Adipocyte (in vitro differentiated cells): ENCODE results near the gene CYBA.

Experiments used
- DNase-seq: peaks from one replicate; pipeline ENCODE4 v3.0.0-alpha.2; 2015; ENCODE audit warnings: low read depth
- H3K27me3 ChIP-seq: replicated peaks from 2 replicates; pipeline ENCODE4 v1.7.0; 2013; ENCODE audit warnings: mild to moderate bottlenecking, low read length, moderate library complexity; ENCODE audit not compliant: control insufficient read depth, insufficient read depth
- H3K36me3 ChIP-seq: 2 replicates; pipeline ENCODE4 v1.7.0; 2013; ENCODE audit warnings: low read length, mild to moderate bottlenecking, moderate library complexity; ENCODE audit not compliant: control insufficient read depth, insufficient read depth, severe bottlenecking
- H3K4me1 ChIP-seq: 2 replicates; pipeline ENCODE4 v1.7.0; 2013; ENCODE audit warnings: mild to moderate bottlenecking, low read length, moderate library complexity; ENCODE audit not compliant: control insufficient read depth, insufficient read depth
- H3K4me3 ChIP-seq: 2 replicates; pipeline ENCODE4 v1.7.0; 2013; ENCODE audit warnings: mild to moderate bottlenecking, low read length, moderate library complexity
- H3K9ac ChIP-seq: 2 replicates; pipeline ENCODE4 v1.7.0; 2013; ENCODE audit warnings: mild to moderate bottlenecking, low read length, moderate library complexity
- H3K9me3 ChIP-seq: 2 replicates; pipeline ENCODE4 v1.7.0; 2013; ENCODE audit warnings: mild to moderate bottlenecking, low read length, moderate library complexity; ENCODE audit not compliant: control insufficient read depth

The CYBA gene

GRCh38 chr16:88658714-88659113 is 7.9 kb upstream of the CYBA start:
- peak overlapping the region; percentile 29 for H3K9ac ChIP-seq
- H3K27me3 ChIP-seq: no peaks in the 10 kb centered on the region
- DNase-seq: no peak
- no peaks in the 10 kb centered on the region for H3K9me3 ChIP-seq
- peaks cover 57% of the 10 kb centered on the region for H3K36me3 ChIP-seq
- H3K4me1 ChIP-seq: no peaks in the 10 kb centered on the region
- H3K4me3 ChIP-seq: peak overlapping the region; percentile 58

GRCh38 chr16:88657371-88657770 is 6.5 kb upstream of the CYBA start:
- H3K4me1 ChIP-seq: no peaks in the 10 kb centered on the region
- H3K27me3 ChIP-seq: no peaks in the 10 kb centered on the region
- no peaks in the 10 kb centered on the region for H3K9me3 ChIP-seq
- H3K9ac ChIP-seq: no peak overlapping the region
- H3K4me3 ChIP-seq: no peak overlapping the region
- DNase-seq: no peak
- peaks cover 71% of the 10 kb centered on the region for H3K36me3 ChIP-seq

- H3K27me3 ChIP-seq: no peaks in the 10 kb centered on the region
- H3K4me1 ChIP-seq: peaks cover 1% of the 10 kb centered on the region
- no peak for DNase-seq
- no peak overlapping the region for H3K4me3 ChIP-seq
- H3K36me3 ChIP-seq: peaks cover 76% of the 10 kb centered on the region
- H3K9me3 ChIP-seq: no peaks in the 10 kb centered on the region
- H3K9ac ChIP-seq: peak overlapping the region; percentile 22
Observed at GRCh38 chr16:88656291-88656980, 5.6 kb upstream of the CYBA start.

- Histone ChIP-seq H3K4me1 (peaks cover 6% of the 10 kb centered on the region), H3K36me3 (peaks cover 76% of the 10 kb centered on the region), H3K9ac (no peak overlapping the region), H3K27me3 (no peaks in the 10 kb centered on the region), H3K4me3 (no peak overlapping the region), H3K9me3 (no peaks in the 10 kb centered on the region)
- no peak for DNase-seq
Observed at GRCh38 chr16:88655733-88656281, 5.0 kb upstream of the CYBA start.

GRCh38 chr16:88655053-88655732 is 4.3 kb upstream of the CYBA start:
- Histone ChIP-seq H3K27me3 (no peaks in the 10 kb centered on the region), H3K4me3 (no peak overlapping the region), H3K9me3 (no peaks in the 10 kb centered on the region), H3K36me3 (peaks cover 76% of the 10 kb centered on the region), H3K4me1 (peaks cover 6% of the 10 kb centered on the region), H3K9ac (no peak overlapping the region)
- no peak for DNase-seq

GRCh38 chr16:88654363-88655052 is 3.7 kb upstream of the CYBA start:
- no peaks in the 10 kb centered on the region for H3K27me3 ChIP-seq
- no peaks in the 10 kb centered on the region for H3K9me3 ChIP-seq
- peaks cover 75% of the 10 kb centered on the region for H3K36me3 ChIP-seq
- DNase-seq: no peak
- peaks cover 6% of the 10 kb centered on the region for H3K4me1 ChIP-seq
- no peak overlapping the region for H3K9ac ChIP-seq
- H3K4me3 ChIP-seq: no peak overlapping the region

- no peak for DNase-seq
- H3K9ac ChIP-seq: no peak overlapping the region
- no peak overlapping the region for H3K4me3 ChIP-seq
- peaks cover 68% of the 10 kb centered on the region for H3K36me3 ChIP-seq
- H3K4me1 ChIP-seq: peaks cover 6% of the 10 kb centered on the region
- H3K9me3 ChIP-seq: no peaks in the 10 kb centered on the region
- H3K27me3 ChIP-seq: no peaks in the 10 kb centered on the region
Observed at GRCh38 chr16:88653596-88654362, 2.9 kb upstream of the CYBA start.

GRCh38 chr16:88653101-88653500 is 2.2 kb upstream of the CYBA start:
- Histone ChIP-seq H3K36me3 (peaks cover 63% of the 10 kb centered on the region), H3K4me1 (peaks cover 6% of the 10 kb centered on the region), H3K9ac (no peak overlapping the region), H3K4me3 (no peak overlapping the region), H3K27me3 (no peaks in the 10 kb centered on the region), H3K9me3 (no peaks in the 10 kb centered on the region)
- DNase-seq: no peak

GRCh38 chr16:88652762-88653063 is 1.9 kb upstream of the CYBA start:
- Histone ChIP-seq H3K4me1 (peaks cover 6% of the 10 kb centered on the region), H3K9me3 (no peaks in the 10 kb centered on the region), H3K36me3 (peaks cover 59% of the 10 kb centered on the region), H3K9ac (no peak overlapping the region), H3K27me3 (no peaks in the 10 kb centered on the region), H3K4me3 (no peak overlapping the region)
- DNase-seq: no peak

GRCh38 chr16:88651989-88652761 is 1.3 kb upstream of the CYBA start:
- Histone ChIP-seq H3K36me3 (peaks cover 54% of the 10 kb centered on the region), H3K4me3 (no peak overlapping the region), H3K27me3 (no peaks in the 10 kb centered on the region), H3K9ac (no peak overlapping the region), H3K4me1 (peaks cover 6% of the 10 kb centered on the region), H3K9me3 (no peaks in the 10 kb centered on the region)
- no peak for DNase-seq
